ENCODE data around the gene C8G.

DNA sequence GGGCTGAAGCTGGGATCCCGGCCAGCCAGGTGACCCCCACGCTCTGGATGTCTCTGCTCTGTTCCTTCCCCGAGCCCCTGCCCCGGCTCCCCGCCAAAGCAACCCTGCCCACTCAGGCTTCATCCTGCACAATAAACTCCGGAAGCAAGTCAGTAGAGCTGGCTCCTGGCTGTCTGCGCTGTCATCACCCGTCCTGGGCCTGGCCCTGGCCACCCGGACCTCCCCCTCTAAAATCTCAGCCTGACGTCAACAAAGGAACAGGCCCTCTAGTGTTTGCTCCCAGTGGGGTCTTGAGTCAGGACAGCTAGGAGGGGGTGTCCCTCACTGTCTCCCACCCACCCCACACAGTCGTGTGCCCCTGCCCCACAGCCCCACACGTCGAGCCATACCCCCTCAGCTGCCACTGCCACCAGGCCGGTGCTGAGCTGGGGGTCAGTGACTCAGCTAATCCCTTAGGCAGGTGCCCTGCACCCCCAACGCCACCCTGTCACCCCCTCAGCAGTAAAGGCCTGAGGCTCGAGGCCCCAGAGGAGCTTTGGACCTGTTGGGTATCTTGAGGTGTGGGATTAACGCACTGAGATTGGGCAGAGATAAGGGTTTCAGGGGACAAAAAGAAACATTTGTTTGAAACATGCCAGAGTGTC lies 36.7 kb downstream of the C8G start:
- TF ChIP-seq, protein P1, sequence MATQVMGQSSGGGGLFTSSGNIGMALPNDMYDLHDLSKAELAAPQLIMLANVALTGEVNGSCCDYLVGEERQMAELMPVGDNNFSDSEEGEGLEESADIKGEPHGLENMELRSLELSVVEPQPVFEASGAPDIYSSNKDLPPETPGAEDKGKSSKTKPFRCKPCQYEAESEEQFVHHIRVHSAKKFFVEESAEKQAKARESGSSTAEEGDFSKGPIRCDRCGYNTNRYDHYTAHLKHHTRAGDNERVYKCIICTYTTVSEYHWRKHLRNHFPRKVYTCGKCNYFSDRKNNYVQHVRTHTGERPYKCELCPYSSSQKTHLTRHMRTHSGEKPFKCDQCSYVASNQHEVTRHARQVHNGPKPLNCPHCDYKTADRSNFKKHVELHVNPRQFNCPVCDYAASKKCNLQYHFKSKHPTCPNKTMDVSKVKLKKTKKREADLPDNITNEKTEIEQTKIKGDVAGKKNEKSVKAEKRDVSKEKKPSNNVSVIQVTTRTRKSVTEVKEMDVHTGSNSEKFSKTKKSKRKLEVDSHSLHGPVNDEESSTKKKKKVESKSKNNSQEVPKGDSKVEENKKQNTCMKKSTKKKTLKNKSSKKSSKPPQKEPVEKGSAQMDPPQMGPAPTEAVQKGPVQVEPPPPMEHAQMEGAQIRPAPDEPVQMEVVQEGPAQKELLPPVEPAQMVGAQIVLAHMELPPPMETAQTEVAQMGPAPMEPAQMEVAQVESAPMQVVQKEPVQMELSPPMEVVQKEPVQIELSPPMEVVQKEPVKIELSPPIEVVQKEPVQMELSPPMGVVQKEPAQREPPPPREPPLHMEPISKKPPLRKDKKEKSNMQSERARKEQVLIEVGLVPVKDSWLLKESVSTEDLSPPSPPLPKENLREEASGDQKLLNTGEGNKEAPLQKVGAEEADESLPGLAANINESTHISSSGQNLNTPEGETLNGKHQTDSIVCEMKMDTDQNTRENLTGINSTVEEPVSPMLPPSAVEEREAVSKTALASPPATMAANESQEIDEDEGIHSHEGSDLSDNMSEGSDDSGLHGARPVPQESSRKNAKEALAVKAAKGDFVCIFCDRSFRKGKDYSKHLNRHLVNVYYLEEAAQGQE (IDR thresholded peaks at IDR 0.05; ENCODE audit: low read depth) = no peak
- TF ChIP-seq, protein P2, sequence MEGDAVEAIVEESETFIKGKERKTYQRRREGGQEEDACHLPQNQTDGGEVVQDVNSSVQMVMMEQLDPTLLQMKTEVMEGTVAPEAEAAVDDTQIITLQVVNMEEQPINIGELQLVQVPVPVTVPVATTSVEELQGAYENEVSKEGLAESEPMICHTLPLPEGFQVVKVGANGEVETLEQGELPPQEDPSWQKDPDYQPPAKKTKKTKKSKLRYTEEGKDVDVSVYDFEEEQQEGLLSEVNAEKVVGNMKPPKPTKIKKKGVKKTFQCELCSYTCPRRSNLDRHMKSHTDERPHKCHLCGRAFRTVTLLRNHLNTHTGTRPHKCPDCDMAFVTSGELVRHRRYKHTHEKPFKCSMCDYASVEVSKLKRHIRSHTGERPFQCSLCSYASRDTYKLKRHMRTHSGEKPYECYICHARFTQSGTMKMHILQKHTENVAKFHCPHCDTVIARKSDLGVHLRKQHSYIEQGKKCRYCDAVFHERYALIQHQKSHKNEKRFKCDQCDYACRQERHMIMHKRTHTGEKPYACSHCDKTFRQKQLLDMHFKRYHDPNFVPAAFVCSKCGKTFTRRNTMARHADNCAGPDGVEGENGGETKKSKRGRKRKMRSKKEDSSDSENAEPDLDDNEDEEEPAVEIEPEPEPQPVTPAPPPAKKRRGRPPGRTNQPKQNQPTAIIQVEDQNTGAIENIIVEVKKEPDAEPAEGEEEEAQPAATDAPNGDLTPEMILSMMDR (IDR thresholded peaks at IDR 0.05 in 2 of 3, conservative IDR thresholded peaks at IDR 0.05 in 1 of 3; ENCODE audit: borderline replicate concordance in 1 of 3, insufficient read depth in 1 of 3, low read depth in 2 of 3, low read length in 2 of 3) = no peak
- TF ChIP-seq EZH2 (IDR thresholded peaks at IDR 0.05) = no peak
- TF ChIP-seq EGR1 (IDR thresholded peaks at IDR 0.05; ENCODE audit: low read depth) = no peak
